Uterus (tissue), 2 donors: ENCODE data around the gene ITPR2.

Experiments
- POLR2A ChIP-seq, 2 donors: fragments of 450-650 bp; IDR thresholded peaks; one replicate each; pipeline ENCODE4 v1.6.1; 2016; ENCODE audit warnings: antibody characterized with exemption in 2 of 2, mild to moderate bottlenecking in 1 of 2, moderate library complexity in 1 of 2
- TF ChIP-seq, protein P1 (sequence below), 4 experiments: fragments of 200-600 bp in 2 of 4; fragments of 450-650 bp in 2 of 4; sonication (generic) in 2 of 4; IDR thresholded peaks; one replicate each; pipeline ENCODE4 v1.5.1; 2016 to 2019; ENCODE audit warnings: antibody characterized with exemption in 4 of 4, mild to moderate bottlenecking in 2 of 4, moderate library complexity in 1 of 4

- TF ChIP-seq, protein P1, sequence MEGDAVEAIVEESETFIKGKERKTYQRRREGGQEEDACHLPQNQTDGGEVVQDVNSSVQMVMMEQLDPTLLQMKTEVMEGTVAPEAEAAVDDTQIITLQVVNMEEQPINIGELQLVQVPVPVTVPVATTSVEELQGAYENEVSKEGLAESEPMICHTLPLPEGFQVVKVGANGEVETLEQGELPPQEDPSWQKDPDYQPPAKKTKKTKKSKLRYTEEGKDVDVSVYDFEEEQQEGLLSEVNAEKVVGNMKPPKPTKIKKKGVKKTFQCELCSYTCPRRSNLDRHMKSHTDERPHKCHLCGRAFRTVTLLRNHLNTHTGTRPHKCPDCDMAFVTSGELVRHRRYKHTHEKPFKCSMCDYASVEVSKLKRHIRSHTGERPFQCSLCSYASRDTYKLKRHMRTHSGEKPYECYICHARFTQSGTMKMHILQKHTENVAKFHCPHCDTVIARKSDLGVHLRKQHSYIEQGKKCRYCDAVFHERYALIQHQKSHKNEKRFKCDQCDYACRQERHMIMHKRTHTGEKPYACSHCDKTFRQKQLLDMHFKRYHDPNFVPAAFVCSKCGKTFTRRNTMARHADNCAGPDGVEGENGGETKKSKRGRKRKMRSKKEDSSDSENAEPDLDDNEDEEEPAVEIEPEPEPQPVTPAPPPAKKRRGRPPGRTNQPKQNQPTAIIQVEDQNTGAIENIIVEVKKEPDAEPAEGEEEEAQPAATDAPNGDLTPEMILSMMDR (IDR thresholded peaks at IDR 0.05): no peak
- no peak for TF ChIP-seq POLR2A (IDR thresholded peaks at IDR 0.05)
Observed at GRCh38 chr12:26659930-26660329, 173.1 kb downstream of the ITPR2 start.
